ENCODE results near the gene CLDN11. TPM values are rescaled to one million over a fixed set of nuclear protein-coding genes. Genes with fewer than 3 reads are reported as not detected.

CLDN11 gene
- total and polyA plus RNA-seq, 5 donors, result 7.5 to 13.7 (median 11.3) TPM

GRCh38 chr3:170413291-170413690 is 5.4 kb upstream of the CLDN11 start:
- intact Hi-C loops (cut with DNase I), result loop anchor here in 3 of 4 donors (10.0 kb wide), 2 partner anchors 282 to 402 kb away; no protein-coding TSS in a partner anchor
- no peaks in the 10 kb centered on the region for H3K9me3 ChIP-seq (ENCODE audit: control insufficient read depth, low read length)
- H3K27ac ChIP-seq (ENCODE audit: low read length), result no peak overlapping the region
- H3K27me3 ChIP-seq (ENCODE audit: control insufficient read depth, insufficient read depth), result no peaks in the 10 kb centered on the region
- WGBS, result 95% methylated on average over 4 of the region's 4 CpGs
- H3K4me1 ChIP-seq (ENCODE audit: control insufficient read depth, insufficient read depth, low read length), result no peaks in the 10 kb centered on the region
- H3K4me3 ChIP-seq (ENCODE audit: low read length), result no peak overlapping the region
- ATAC-seq (no peak), DNase-seq (no peak)

GRCh38 chr3:170414202-170414663 is 4.4 kb upstream of the CLDN11 start:
- no peak overlapping the region for H3K4me3 ChIP-seq (ENCODE audit: low read length)
- DNase-seq, result no peak
- no peak overlapping the region for H3K27ac ChIP-seq (ENCODE audit: low read length)
- 35% methylated on average over 5 of the region's 5 CpGs for WGBS
- no peaks in the 10 kb centered on the region for H3K9me3 ChIP-seq (ENCODE audit: control insufficient read depth, low read length)
- H3K27me3 ChIP-seq (ENCODE audit: control insufficient read depth, insufficient read depth), result no peaks in the 10 kb centered on the region
- no peaks in the 10 kb centered on the region for H3K4me1 ChIP-seq (ENCODE audit: control insufficient read depth, insufficient read depth, low read length)
- peak in 1 of 2 donors; percentile 34 for ATAC-seq
- intact Hi-C loops (cut with DNase I), result loop anchor here in 3 of 4 donors (10.0 kb wide), 2 partner anchors 281 to 401 kb away; no protein-coding TSS in a partner anchor

- Histone ChIP-seq H3K27ac (ENCODE audit: low read length) (no peak overlapping the region), H3K27me3 (ENCODE audit: control insufficient read depth, insufficient read depth) (no peaks in the 10 kb centered on the region), H3K9me3 (ENCODE audit: control insufficient read depth, low read length) (no peaks in the 10 kb centered on the region), H3K4me1 (ENCODE audit: control insufficient read depth, insufficient read depth, low read length) (no peaks in the 10 kb centered on the region), H3K4me3 (ENCODE audit: low read length) (no peak overlapping the region)
- WGBS, result 82% methylated on average over 1 of the region's 1 CpG
- DNase-seq (no peak), ATAC-seq (no peak)
- intact Hi-C loops (cut with DNase I), result loop anchor here (5.0 to 10.0 kb wide), 4 partner anchors 275 to 398 kb away; no protein-coding TSS in a partner anchor
Observed at GRCh38 chr3:170417090-170417489, 1.6 kb upstream of the CLDN11 start.

- Histone ChIP-seq H3K27me3 (ENCODE audit: control insufficient read depth, insufficient read depth) (no peaks in the 10 kb centered on the region), H3K4me3 (ENCODE audit: low read length) (peak overlapping the region; percentile 49), H3K27ac (ENCODE audit: low read length) (peak overlapping the region; percentile 85), H3K4me1 (ENCODE audit: control insufficient read depth, insufficient read depth, low read length) (no peaks in the 10 kb centered on the region), H3K9me3 (ENCODE audit: control insufficient read depth, low read length) (no peaks in the 10 kb centered on the region)
- peak; percentile 75 to 76 for ATAC-seq
- intact Hi-C loops (cut with DNase I), result loop anchor here (5.0 to 10.0 kb wide), 5 partner anchors 75 to 395 kb away; no protein-coding TSS in a partner anchor
- 2% methylated on average over 58 of the region's 58 CpGs for WGBS
- DNase-seq, result peak; percentile 58 to 82 (median 73)
Observed at GRCh38 chr3:170419557-170420087, 954 bp downstream of the CLDN11 start.

- WGBS, result 34% methylated on average over 17 of the region's 17 CpGs
- intact Hi-C loops (cut with DNase I), result loop anchor here in 1 of 4 donors (10.0 kb wide), 1 partner anchor 74 kb away; no protein-coding TSS in a partner anchor
- no peaks in the 10 kb centered on the region for H3K27me3 ChIP-seq (ENCODE audit: control insufficient read depth, insufficient read depth)
- peak in 2 of 3 donors; percentile 39 to 73 for DNase-seq
- peak overlapping the region; percentile 85 for H3K27ac ChIP-seq (ENCODE audit: low read length)
- no peaks in the 10 kb centered on the region for H3K4me1 ChIP-seq (ENCODE audit: control insufficient read depth, insufficient read depth, low read length)
- ATAC-seq, result peak; percentile 76 to 82
- H3K4me3 ChIP-seq (ENCODE audit: low read length), result peak overlapping the region; percentile 49
- H3K9me3 ChIP-seq (ENCODE audit: control insufficient read depth, low read length), result no peaks in the 10 kb centered on the region
Observed at GRCh38 chr3:170420307-170420821, 1.7 kb downstream of the CLDN11 start.

GRCh38 chr3:170421111-170421641 is 2.5 kb downstream of the CLDN11 start:
- 28% methylated on average over 12 of the region's 12 CpGs for WGBS
- Histone ChIP-seq H3K27me3 (ENCODE audit: control insufficient read depth, insufficient read depth) (no peaks in the 10 kb centered on the region), H3K4me1 (ENCODE audit: control insufficient read depth, insufficient read depth, low read length) (no peaks in the 10 kb centered on the region), H3K9me3 (ENCODE audit: control insufficient read depth, low read length) (no peaks in the 10 kb centered on the region), H3K4me3 (ENCODE audit: low read length) (no peak overlapping the region), H3K27ac (ENCODE audit: low read length) (peak overlapping the region; percentile 49)
- DNase-seq (peak; percentile 38 to 75 (median 68)), ATAC-seq (peak; percentile 61 to 64)
- intact Hi-C loops (cut with DNase I), result loop anchor here in 1 of 4 donors (10.0 kb wide), 1 partner anchor 74 kb away; no protein-coding TSS in a partner anchor

GRCh38 chr3:170421758-170422157 is 3.1 kb downstream of the CLDN11 start:
- Histone ChIP-seq H3K4me3 (ENCODE audit: low read length) (peak overlapping the region; percentile 3), H3K9me3 (ENCODE audit: control insufficient read depth, low read length) (no peaks in the 10 kb centered on the region), H3K4me1 (ENCODE audit: control insufficient read depth, insufficient read depth, low read length) (no peaks in the 10 kb centered on the region), H3K27ac (ENCODE audit: low read length) (peak overlapping the region; percentile 48), H3K27me3 (ENCODE audit: control insufficient read depth, insufficient read depth) (no peaks in the 10 kb centered on the region)
- intact Hi-C loops (cut with DNase I), result loop anchor here in 1 of 4 donors (10.0 kb wide), 1 partner anchor 73 kb away; no protein-coding TSS in a partner anchor
- WGBS, result 82% methylated on average over 2 of the region's 2 CpGs
- ATAC-seq, result no peak
- DNase-seq, result no peak

GRCh38 chr3:170423001-170423615 is 4.4 kb downstream of the CLDN11 start:
- no peaks in the 10 kb centered on the region for H3K4me1 ChIP-seq (ENCODE audit: control insufficient read depth, insufficient read depth, low read length)
- no peak for ATAC-seq
- 89% methylated on average over 8 of the region's 8 CpGs for WGBS
- intact Hi-C loops (cut with DNase I), result loop anchor here in 1 of 4 donors (10.0 kb wide), 1 partner anchor 72 kb away; no protein-coding TSS in a partner anchor
- no peaks in the 10 kb centered on the region for H3K27me3 ChIP-seq (ENCODE audit: control insufficient read depth, insufficient read depth)
- no peak overlapping the region for H3K27ac ChIP-seq (ENCODE audit: low read length)
- no peaks in the 10 kb centered on the region for H3K9me3 ChIP-seq (ENCODE audit: control insufficient read depth, low read length)
- no peak overlapping the region for H3K4me3 ChIP-seq (ENCODE audit: low read length)
- DNase-seq, result no peak

GRCh38 chr3:170424879-170425278 is 6.2 kb downstream of the CLDN11 start:
- WGBS, result 78% methylated on average over 8 of the region's 8 CpGs
- intact Hi-C loops (cut with DNase I), result loop anchor here in 1 of 4 donors (10.0 kb wide), 1 partner anchor 70 kb away; no protein-coding TSS in a partner anchor
- H3K9me3 ChIP-seq (ENCODE audit: control insufficient read depth, low read length), result no peaks in the 10 kb centered on the region
- no peak overlapping the region for H3K4me3 ChIP-seq (ENCODE audit: low read length)
- no peaks in the 10 kb centered on the region for H3K27me3 ChIP-seq (ENCODE audit: control insufficient read depth, insufficient read depth)
- ATAC-seq, result peak in 1 of 2 donors; percentile 47
- peak overlapping the region; percentile 35 for H3K27ac ChIP-seq (ENCODE audit: low read length)
- DNase-seq, result no peak
- H3K4me1 ChIP-seq (ENCODE audit: control insufficient read depth, insufficient read depth, low read length), result no peaks in the 10 kb centered on the region

- ATAC-seq (peak in 1 of 2 donors; percentile 31), DNase-seq (no peak)
- Histone ChIP-seq H3K4me3 (ENCODE audit: low read length) (no peak overlapping the region), H3K4me1 (ENCODE audit: control insufficient read depth, insufficient read depth, low read length) (no peaks in the 10 kb centered on the region), H3K9me3 (ENCODE audit: control insufficient read depth, low read length) (no peaks in the 10 kb centered on the region), H3K27ac (ENCODE audit: low read length) (no peak overlapping the region), H3K27me3 (ENCODE audit: control insufficient read depth, insufficient read depth) (no peaks in the 10 kb centered on the region)
- 56% methylated on average over 11 of the region's 11 CpGs for WGBS
- intact Hi-C loops (cut with DNase I), result loop anchor here in 1 of 4 donors (10.0 kb wide), 1 partner anchor 69 kb away; no protein-coding TSS in a partner anchor
Observed at GRCh38 chr3:170425491-170426239, 7.0 kb downstream of the CLDN11 start.

All from right cardiac atrium (tissue), 5 donors.